ENCODE results near the gene LDB2. TPM values are rescaled to one million over a fixed set of nuclear protein-coding genes. Genes with fewer than 3 reads are reported as not detected.

LDB2 gene
- total RNA-seq, 2 donors from 2014 or later: 11.4 to 14.5 TPM

DNA sequence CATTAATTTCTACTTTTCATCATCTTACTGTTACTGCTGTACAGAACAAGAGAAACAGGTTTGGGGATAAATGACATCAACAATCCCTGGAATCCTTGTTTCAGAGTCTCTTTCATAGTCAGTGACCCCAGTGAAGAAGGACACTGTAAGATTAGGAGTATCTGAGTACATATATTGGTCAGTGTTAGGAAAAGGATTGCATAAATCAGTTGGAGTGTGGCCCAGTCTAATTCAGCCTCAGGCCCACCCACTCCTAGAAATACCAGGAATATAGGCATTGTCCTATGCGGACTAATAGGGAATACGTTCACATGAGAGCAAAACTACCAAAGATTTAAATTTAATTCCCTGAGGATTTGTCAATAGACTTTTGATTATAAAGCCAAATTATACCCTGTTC, 237.8 kb downstream of the LDB2 start:
- no peaks in the 10 kb centered on the region for H3K27me3 ChIP-seq (ENCODE audit: control insufficient read depth, insufficient read depth, low read length, poor library complexity, severe bottlenecking)
- Mint-ChIP-seq H3K27ac (no peak overlapping the region), H3K9me3 (peaks cover 12% of the 10 kb centered on the region), H3K27me3 (ENCODE audit: insufficient read depth) (no peaks in the 10 kb centered on the region), H3K4me3 (no peak overlapping the region), H3K4me1 (peaks cover 4% of the 10 kb centered on the region), H3K36me3 (ENCODE audit: low read depth) (peaks cover 5% of the 10 kb centered on the region)
- 86 to 100% methylated on average over 1 to 2 of the region's 2 CpGs for WGBS, 2 experiments (ENCODE audit: insufficient coverage in 1 of 2, insufficient read length in 1 of 2)
- DNase-seq: no peak
- H3K9ac ChIP-seq (ENCODE audit: extremely low read depth, low read length, poor library complexity, severe bottlenecking): no peak overlapping the region
- no peaks in the 10 kb centered on the region for H3K4me1 ChIP-seq (ENCODE audit: control insufficient read depth, insufficient read depth, low read length)
- no peak overlapping the region for H3K27ac ChIP-seq (ENCODE audit: low read depth, low read length)
- TF ChIP-seq, protein P1, sequence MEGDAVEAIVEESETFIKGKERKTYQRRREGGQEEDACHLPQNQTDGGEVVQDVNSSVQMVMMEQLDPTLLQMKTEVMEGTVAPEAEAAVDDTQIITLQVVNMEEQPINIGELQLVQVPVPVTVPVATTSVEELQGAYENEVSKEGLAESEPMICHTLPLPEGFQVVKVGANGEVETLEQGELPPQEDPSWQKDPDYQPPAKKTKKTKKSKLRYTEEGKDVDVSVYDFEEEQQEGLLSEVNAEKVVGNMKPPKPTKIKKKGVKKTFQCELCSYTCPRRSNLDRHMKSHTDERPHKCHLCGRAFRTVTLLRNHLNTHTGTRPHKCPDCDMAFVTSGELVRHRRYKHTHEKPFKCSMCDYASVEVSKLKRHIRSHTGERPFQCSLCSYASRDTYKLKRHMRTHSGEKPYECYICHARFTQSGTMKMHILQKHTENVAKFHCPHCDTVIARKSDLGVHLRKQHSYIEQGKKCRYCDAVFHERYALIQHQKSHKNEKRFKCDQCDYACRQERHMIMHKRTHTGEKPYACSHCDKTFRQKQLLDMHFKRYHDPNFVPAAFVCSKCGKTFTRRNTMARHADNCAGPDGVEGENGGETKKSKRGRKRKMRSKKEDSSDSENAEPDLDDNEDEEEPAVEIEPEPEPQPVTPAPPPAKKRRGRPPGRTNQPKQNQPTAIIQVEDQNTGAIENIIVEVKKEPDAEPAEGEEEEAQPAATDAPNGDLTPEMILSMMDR (conservative IDR thresholded peaks at IDR 0.05): no peak
- H3K4me3 ChIP-seq (ENCODE audit: low read length): no peak overlapping the region
- no peaks in the 10 kb centered on the region for H3K36me3 ChIP-seq (ENCODE audit: control insufficient read depth, insufficient read depth, low read length)
- no peaks in the 10 kb centered on the region for H3K9me3 ChIP-seq (ENCODE audit: control insufficient read depth, low read length)

DNA sequence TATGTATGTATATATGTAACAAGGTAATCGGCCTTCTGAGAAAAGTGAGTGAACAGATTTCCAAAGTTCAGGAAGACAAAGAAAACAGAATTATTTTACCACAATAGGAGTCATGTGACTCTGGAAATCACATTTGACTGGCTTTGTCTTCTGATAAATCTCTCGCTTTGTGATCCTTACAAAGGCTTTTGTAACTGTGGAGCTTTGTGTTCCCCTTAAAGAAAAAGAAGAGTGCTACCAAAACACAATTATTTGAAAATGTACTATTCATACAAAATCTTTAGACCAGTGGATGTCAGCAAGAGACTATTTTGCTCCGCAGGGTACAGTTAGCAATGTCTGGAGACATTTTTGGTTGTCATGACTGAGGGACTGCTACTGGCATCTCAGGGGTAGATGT, 238.8 kb downstream of the LDB2 start:
- Histone ChIP-seq H3K4me3 (ENCODE audit: low read length) (no peak overlapping the region), H3K9ac (ENCODE audit: extremely low read depth, low read length, poor library complexity, severe bottlenecking) (no peak overlapping the region), H3K27ac (ENCODE audit: low read depth, low read length) (no peak overlapping the region), H3K36me3 (ENCODE audit: control insufficient read depth, insufficient read depth, low read length) (no peaks in the 10 kb centered on the region), H3K27me3 (ENCODE audit: control insufficient read depth, insufficient read depth, low read length, poor library complexity, severe bottlenecking) (no peaks in the 10 kb centered on the region), H3K4me1 (ENCODE audit: control insufficient read depth, insufficient read depth, low read length) (no peaks in the 10 kb centered on the region), H3K9me3 (ENCODE audit: control insufficient read depth, low read length) (no peaks in the 10 kb centered on the region)
- DNase-seq: no peak
- H3K36me3 Mint-ChIP-seq (ENCODE audit: low read depth): peaks cover 4% of the 10 kb centered on the region
- no peak overlapping the region for H3K27ac Mint-ChIP-seq
- H3K27me3 Mint-ChIP-seq (ENCODE audit: insufficient read depth): no peaks in the 10 kb centered on the region
- no peak overlapping the region for H3K4me3 Mint-ChIP-seq
- WGBS, 2 experiments (ENCODE audit: insufficient coverage in 1 of 2, insufficient read length in 1 of 2): 89 to 100% methylated on average over 1 to 3 of the region's 3 CpGs
- peaks cover 4% of the 10 kb centered on the region for H3K4me1 Mint-ChIP-seq
- TF ChIP-seq, protein P1 (conservative IDR thresholded peaks at IDR 0.05): no peak
- peaks cover 12% of the 10 kb centered on the region for H3K9me3 Mint-ChIP-seq

DNA sequence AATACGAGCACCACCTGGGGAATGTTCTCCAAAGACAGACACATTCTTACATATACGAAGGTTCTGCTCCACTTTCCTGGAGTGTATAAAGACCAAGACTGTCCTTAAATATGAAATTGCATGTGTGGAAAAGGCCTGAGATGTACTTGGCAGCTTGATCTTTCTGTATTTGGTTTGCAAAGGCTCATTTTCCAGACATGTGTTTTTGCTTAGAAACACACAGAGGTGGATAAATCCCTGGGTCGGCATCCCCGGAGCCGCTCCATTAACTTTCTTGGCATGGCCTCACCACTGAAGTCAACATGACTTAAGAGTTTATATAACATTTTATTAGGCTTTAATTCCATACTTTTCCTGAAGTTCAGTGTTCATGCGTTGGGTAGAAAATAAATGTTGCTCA, 239.4 kb downstream of the LDB2 start:
- H3K27me3 ChIP-seq (ENCODE audit: control insufficient read depth, insufficient read depth, low read length, poor library complexity, severe bottlenecking): no peaks in the 10 kb centered on the region
- H3K4me1 ChIP-seq (ENCODE audit: control insufficient read depth, insufficient read depth, low read length): no peaks in the 10 kb centered on the region
- H3K36me3 ChIP-seq (ENCODE audit: control insufficient read depth, insufficient read depth, low read length): no peaks in the 10 kb centered on the region
- no peaks in the 10 kb centered on the region for H3K27me3 Mint-ChIP-seq (ENCODE audit: insufficient read depth)
- H3K9me3 ChIP-seq (ENCODE audit: control insufficient read depth, low read length): no peaks in the 10 kb centered on the region
- no peak overlapping the region for H3K9ac ChIP-seq (ENCODE audit: extremely low read depth, low read length, poor library complexity, severe bottlenecking)
- peaks cover 5% of the 10 kb centered on the region for H3K9me3 Mint-ChIP-seq
- WGBS, 2 experiments (ENCODE audit: insufficient coverage in 1 of 2, insufficient read length in 1 of 2): 96% methylated on average over 5 of the region's 6 CpGs; no CpG with 5 or more reads in 1 of the 2 experiments
- no peak for DNase-seq
- no peak overlapping the region for H3K27ac ChIP-seq (ENCODE audit: low read depth, low read length)
- H3K4me3 Mint-ChIP-seq: no peak overlapping the region
- peaks cover 1% of the 10 kb centered on the region for H3K36me3 Mint-ChIP-seq (ENCODE audit: low read depth)
- H3K4me3 ChIP-seq (ENCODE audit: low read length): no peak overlapping the region
- TF ChIP-seq, protein P1 (conservative IDR thresholded peaks at IDR 0.05): no peak
- no peak overlapping the region for H3K27ac Mint-ChIP-seq
- H3K4me1 Mint-ChIP-seq: peaks cover 4% of the 10 kb centered on the region
